OCI-LY3 (cell line): ENCODE measurements around the gene GPD2.

Experiments
- EZH2phosphoT487 ChIP-seq: fragments of 200-600 bp; shearing (Covaris generic); IDR thresholded peaks from 2 replicates; pipeline ENCODE4 v1.6.1; 2018; ENCODE audit warnings: antibody characterized with exemption, mixed run types, low read depth
- TF ChIP-seq, protein P1 (sequence below): fragments of 200-600, 300-600 bp; sonication (generic); IDR thresholded peaks from 2 replicates; pipeline ENCODE4 v1.5.1; 2014; ENCODE audit warnings: antibody characterized with exemption, low read length, low read depth

DNA sequence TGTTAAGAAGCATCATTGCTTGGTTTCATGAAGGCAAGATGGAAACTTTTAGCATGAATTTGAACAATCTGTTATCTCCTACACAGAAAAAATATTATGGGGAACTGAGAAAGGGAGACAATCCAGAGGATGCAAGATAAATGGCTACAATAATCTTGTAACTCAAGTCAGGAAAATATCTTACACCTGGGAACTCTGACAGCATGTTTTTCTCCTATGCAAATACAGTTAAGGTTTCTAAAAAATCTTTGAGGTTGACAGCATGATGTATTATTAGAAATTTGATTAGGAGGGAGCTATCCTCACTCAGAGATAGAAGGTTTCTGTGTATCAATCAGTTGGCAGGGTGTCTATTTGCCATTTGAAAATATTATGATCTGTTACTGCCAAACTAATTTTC is 75.6 kb downstream of the GPD2 start:
- no peak for TF ChIP-seq EZH2phosphoT487
- TF ChIP-seq, protein P1, sequence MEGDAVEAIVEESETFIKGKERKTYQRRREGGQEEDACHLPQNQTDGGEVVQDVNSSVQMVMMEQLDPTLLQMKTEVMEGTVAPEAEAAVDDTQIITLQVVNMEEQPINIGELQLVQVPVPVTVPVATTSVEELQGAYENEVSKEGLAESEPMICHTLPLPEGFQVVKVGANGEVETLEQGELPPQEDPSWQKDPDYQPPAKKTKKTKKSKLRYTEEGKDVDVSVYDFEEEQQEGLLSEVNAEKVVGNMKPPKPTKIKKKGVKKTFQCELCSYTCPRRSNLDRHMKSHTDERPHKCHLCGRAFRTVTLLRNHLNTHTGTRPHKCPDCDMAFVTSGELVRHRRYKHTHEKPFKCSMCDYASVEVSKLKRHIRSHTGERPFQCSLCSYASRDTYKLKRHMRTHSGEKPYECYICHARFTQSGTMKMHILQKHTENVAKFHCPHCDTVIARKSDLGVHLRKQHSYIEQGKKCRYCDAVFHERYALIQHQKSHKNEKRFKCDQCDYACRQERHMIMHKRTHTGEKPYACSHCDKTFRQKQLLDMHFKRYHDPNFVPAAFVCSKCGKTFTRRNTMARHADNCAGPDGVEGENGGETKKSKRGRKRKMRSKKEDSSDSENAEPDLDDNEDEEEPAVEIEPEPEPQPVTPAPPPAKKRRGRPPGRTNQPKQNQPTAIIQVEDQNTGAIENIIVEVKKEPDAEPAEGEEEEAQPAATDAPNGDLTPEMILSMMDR = no peak
